ENCODE results near the gene FKBP6. TPM values are rescaled to one million over a fixed set of nuclear protein-coding genes. Genes with fewer than 3 reads are reported as not detected.

The FKBP6 gene
- total and polyA plus RNA-seq, 2 of the 13 experiments (the other 11 are each of a cell fraction or from before 2014, with no cell fraction given) = 0.07 to 0.20 TPM

DNA sequence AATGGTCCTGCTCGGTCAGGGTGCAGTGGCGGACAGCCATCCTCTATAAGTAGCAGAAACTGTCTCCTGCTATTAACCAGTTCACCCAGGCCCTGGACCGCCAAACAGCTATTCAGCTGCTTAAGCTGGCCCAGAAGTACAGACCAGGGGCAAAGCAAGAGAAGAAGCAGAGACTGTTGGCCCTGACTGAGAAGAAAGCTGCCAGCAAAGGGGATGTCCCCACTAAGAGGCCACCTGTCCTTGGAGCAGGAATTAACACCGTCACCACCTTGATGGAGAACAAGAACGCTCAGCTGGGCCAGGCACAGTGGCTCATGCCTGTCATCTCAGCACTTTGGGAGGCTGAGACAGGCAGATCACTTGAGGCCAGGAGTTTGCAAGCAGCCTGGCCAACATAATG, 13.7 kb upstream of the FKBP6 start:
- 92% methylated on average over 5 of the region's 5 CpGs for WGBS (ENCODE audit: low lambda C conversion rate)
- no peak for FAIRE-seq
- in situ Hi-C loops (cut with HindIII; ENCODE audit: extremely low pct_ligation_motif_present, low pct_unique_long_range_greater_than_20kb) (no loop called here), intact Hi-C loops (cut with micrococcal nuclease; ENCODE audit: unreplicated experiment) (no loop called here)
- no peak for DNase-seq (ENCODE audit: low spot score)
- CTCF ChIA-PET (ENCODE audit: low intra/inter-chr PET ratio, low total read pairs) = no interaction called here
- H4K20me1 ChIP-seq (ENCODE audit: insufficient read depth, low read length) = no peaks in the 10 kb centered on the region
- ATAC-seq = no peak
- no peaks in the 10 kb centered on the region for H3K36me3 ChIP-seq (replicated peaks in 1 of 2; ENCODE audit: control insufficient read depth in 1 of 2, insufficient read depth in 2 of 2, low read length in 2 of 2)
- no peaks in the 10 kb centered on the region for H3K79me2 ChIP-seq (ENCODE audit: insufficient read depth, low read length)
- H3K4me2 ChIP-seq (ENCODE audit: low read depth, low read length) = no peak overlapping the region
- H2AFZ ChIP-seq (ENCODE audit: low read length) = no peak overlapping the region
- POLR2A ChIA-PET = no interaction called here
- no peak overlapping the region for H3K27ac ChIP-seq (ENCODE audit: extremely low read length, insufficient read depth, low read length)
- TF ChIP-seq SCMH1 (CRISPR knock-in tag; IDR thresholded peaks at IDR 0.05; ENCODE audit: borderline replicate concordance) (no peak), CREBL2 (CRISPR knock-in tag; IDR thresholded peaks at IDR 0.05; ENCODE audit: borderline replicate concordance) (no peak), XRCC5 (optimal IDR thresholded peaks at IDR 0.05; ENCODE audit: low read length) (no peak), SMYD3 (CRISPR knock-in tag; IDR thresholded peaks at IDR 0.05) (no peak), EED (CRISPR knock-in tag; IDR thresholded peaks at IDR 0.05) (no peak), ARID2 (CRISPR knock-in tag; IDR thresholded peaks at IDR 0.05; ENCODE audit: borderline replicate concordance) (no peak), ZFP1 (CRISPR knock-in tag; IDR thresholded peaks at IDR 0.05) (no peak), SALL1 (CRISPR knock-in tag; IDR thresholded peaks at IDR 0.05) (no peak), CEBPB (IDR thresholded peaks at IDR 0.05; ENCODE audit: borderline replicate concordance, low read depth, low read length) (no peak), FOSL2 (CRISPR knock-in tag; IDR thresholded peaks at IDR 0.05) (no peak), ZNF34 (CRISPR knock-in tag; IDR thresholded peaks at IDR 0.05; ENCODE audit: borderline replicate concordance) (no peak), HNRNPLL (IDR thresholded peaks at IDR 0.05; ENCODE audit: low read depth, low read length, poor library complexity, severe bottlenecking) (no peak), PAWR (CRISPR knock-in tag; IDR thresholded peaks at IDR 0.05; ENCODE audit: borderline replicate concordance) (no peak), ZNF468 (CRISPR knock-in tag; IDR thresholded peaks at IDR 0.05) (no peak), CBX5 (CRISPR knock-in tag; IDR thresholded peaks at IDR 0.05; ENCODE audit: borderline replicate concordance) (no peak), JDP2 (CRISPR knock-in tag; IDR thresholded peaks at IDR 0.05; ENCODE audit: borderline replicate concordance) (no peak), ZNF780A (CRISPR knock-in tag; IDR thresholded peaks at IDR 0.05) (no peak)
- TF ChIP-seq, protein P1, sequence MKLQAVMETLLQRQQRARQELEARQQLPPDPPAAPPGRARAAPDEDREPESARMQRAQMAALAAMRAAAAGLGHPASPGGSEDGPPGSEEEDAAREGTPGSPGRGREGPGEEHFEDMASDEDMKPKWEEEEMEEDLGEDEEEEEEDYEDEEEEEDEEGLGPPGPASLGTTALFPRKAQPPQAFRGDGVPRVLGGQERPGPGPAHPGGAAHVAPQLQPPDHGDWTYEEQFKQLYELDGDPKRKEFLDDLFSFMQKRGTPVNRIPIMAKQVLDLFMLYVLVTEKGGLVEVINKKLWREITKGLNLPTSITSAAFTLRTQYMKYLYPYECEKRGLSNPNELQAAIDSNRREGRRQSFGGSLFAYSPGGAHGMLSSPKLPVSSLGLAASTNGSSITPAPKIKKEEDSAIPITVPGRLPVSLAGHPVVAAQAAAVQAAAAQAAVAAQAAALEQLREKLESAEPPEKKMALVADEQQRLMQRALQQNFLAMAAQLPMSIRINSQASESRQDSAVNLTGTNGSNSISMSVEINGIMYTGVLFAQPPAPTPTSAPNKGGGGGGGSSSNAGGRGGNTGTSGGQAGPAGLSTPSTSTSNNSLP (IDR thresholded peaks at IDR 0.05; ENCODE audit: low read depth, low read length) = no peak
- TF ChIP-seq, protein P2, sequence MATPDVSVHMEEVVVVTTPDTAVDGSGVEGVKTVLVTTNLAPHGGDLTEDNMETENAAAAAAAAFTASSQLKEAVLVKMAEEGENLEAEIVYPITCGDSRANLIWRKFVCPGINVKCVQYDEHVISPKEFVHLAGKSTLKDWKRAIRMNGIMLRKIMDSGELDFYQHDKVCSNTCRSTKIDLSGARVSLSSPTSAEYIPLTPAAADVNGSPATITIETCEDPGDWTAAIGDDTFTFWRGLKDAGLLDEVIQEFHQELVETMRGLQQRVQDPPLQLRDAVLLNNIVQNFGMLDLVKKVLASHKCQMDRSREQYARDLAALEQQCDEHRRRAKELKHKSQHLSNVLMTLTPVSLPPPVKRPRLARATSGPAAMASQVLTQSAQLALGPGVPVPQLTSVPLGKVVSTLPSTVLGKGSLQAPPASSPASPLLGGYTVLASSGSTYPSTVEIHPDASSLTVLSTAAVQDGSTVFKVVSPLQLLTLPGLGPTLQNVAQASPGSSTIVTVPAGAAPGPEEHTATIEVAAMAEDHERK (CRISPR knock-in tag; IDR thresholded peaks at IDR 0.05; ENCODE audit: low read depth) = no peak
- H3K9ac ChIP-seq (ENCODE audit: insufficient read depth, low read depth, low read length) = no peak overlapping the region
- H3K4me3 ChIP-seq (replicated peaks in 1 of 3; ENCODE audit: insufficient read depth in 1 of 3, low read depth in 2 of 3, low read length in 3 of 3) = no peak overlapping the region
- no TSS peak for BruUV-seq (replicated peaks)
- no peaks in the 10 kb centered on the region for H3K27me3 ChIP-seq (ENCODE audit: control insufficient read depth in 1 of 2, insufficient read depth in 2 of 2, low read length in 2 of 2)
- no peaks in the 10 kb centered on the region for H3K9me3 ChIP-seq (ENCODE audit: low read length)
- peaks cover 3% of the 10 kb centered on the region for H3K4me1 ChIP-seq (ENCODE audit: insufficient read depth, low read length)

All from HepG2 (cell line).